Measurements from ENCODE around the gene RNF212. TPM values are rescaled to one million over a fixed set of nuclear protein-coding genes. Genes with fewer than 3 reads are reported as not detected.

Gene RNF212
- total and polyA plus RNA-seq, 2 of the 13 experiments (the other 11 are each of a cell fraction or from before 2014, with no cell fraction given): not detected

DNA sequence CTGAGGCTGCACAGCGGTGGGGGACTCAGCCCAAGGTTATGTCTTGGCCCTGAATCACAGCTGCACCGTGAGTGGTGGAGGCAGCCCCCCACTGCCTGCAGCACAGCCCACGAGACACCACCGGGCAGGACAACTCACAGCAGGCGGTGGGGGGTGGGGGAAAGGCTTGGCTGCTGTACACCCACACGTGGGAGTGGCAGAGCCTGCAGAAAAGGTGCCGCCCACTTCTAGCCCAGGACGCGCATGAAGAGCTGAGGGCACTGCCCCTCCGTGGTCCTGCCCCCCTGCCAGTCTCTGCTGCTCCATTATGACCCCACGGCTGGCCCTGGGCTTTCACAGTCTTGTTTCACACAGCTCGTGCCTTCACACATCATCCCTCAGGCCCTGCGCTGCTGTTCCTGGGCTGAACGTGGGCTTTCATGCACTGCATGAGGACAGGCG is 61.1 kb downstream of the RNF212 start (continued):
- TF ChIP-seq GTF2F1 (IDR thresholded peaks at IDR 0.05; ENCODE audit: low read length): no peak

DNA sequence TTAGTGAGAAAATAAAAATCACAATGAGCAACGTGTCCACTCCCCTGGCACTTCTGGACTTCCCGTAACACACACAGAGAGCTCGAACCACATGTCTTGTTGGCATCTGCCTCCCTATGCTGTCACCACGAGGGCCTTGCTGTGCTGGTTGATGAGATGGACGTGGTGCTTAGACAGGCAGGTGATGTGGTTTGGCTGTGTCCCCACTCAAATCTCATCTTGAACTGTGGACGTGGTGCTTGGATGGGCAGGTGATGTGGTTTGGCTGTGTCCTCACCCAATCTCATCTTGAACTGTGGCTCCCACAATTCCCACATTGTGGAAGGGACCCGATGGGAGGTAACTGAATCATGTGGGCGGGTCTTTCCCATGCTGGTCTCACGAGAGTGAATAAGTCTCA is 61.9 kb downstream of the RNF212 start:
- WGBS (ENCODE audit: low lambda C conversion rate): 24% methylated on average over 9 of the region's 9 CpGs
- H3K9ac ChIP-seq (ENCODE audit: insufficient read depth, low read depth, low read length): no peak overlapping the region
- POLR2A ChIA-PET: no interaction called here
- CTCF ChIA-PET (ENCODE audit: low intra/inter-chr PET ratio, low total read pairs): no interaction called here
- H3K79me2 ChIP-seq (ENCODE audit: insufficient read depth, low read length): no peaks in the 10 kb centered on the region
- peaks cover 15% of the 10 kb centered on the region; the same call in 1 of the 2 replicates for H4K20me1 ChIP-seq (ENCODE audit: insufficient read depth, low read length)
- no peak overlapping the region for H2AFZ ChIP-seq (ENCODE audit: low read length)
- FAIRE-seq: no peak
- no peaks in the 10 kb centered on the region for H3K36me3 ChIP-seq (replicated peaks in 1 of 2; ENCODE audit: control insufficient read depth in 1 of 2, insufficient read depth in 2 of 2, low read length in 2 of 2)
- ATAC-seq: no peak
- no peak overlapping the region for H3K4me3 ChIP-seq (replicated peaks in 1 of 3; ENCODE audit: insufficient read depth in 1 of 3, low read depth in 2 of 3, low read length in 3 of 3)
- DNase-seq (ENCODE audit: low spot score): no peak
- in situ Hi-C loops (cut with HindIII; ENCODE audit: extremely low pct_ligation_motif_present, low pct_unique_long_range_greater_than_20kb) (no loop called here), intact Hi-C loops (cut with micrococcal nuclease; ENCODE audit: unreplicated experiment) (no loop called here)
- H3K4me2 ChIP-seq (ENCODE audit: low read depth, low read length): no peak overlapping the region
- no peaks in the 10 kb centered on the region for H3K9me3 ChIP-seq (ENCODE audit: low read length)
- H3K27ac ChIP-seq (ENCODE audit: extremely low read length, insufficient read depth, low read length): no peak overlapping the region
- peaks cover 29 to 82% of the 10 kb centered on the region in 2 experiments for H3K27me3 ChIP-seq (ENCODE audit: control insufficient read depth in 1 of 2, insufficient read depth in 2 of 2, low read length in 2 of 2)
- 0 out of 2 replicates have a peak, but pooled peaks cover 6% of the 10 kb centered on the region for H3K4me1 ChIP-seq (ENCODE audit: insufficient read depth, low read length)
- BruUV-seq (replicated peaks): no TSS peak
- TF ChIP-seq ZBTB21 (CRISPR knock-in tag; IDR thresholded peaks at IDR 0.05): no peak
- no peak for TF ChIP-seq MIER3 (CRISPR knock-in tag; IDR thresholded peaks at IDR 0.05; ENCODE audit: borderline replicate concordance)
- TF ChIP-seq ZNF292 (CRISPR knock-in tag; IDR thresholded peaks at IDR 0.05; ENCODE audit: borderline replicate concordance, low read depth): no peak
- no peak for TF ChIP-seq HNF1A (IDR thresholded peaks at IDR 0.05; ENCODE audit: low read depth)
- no peak for TF ChIP-seq HNF1A (CRISPR knock-in tag; IDR thresholded peaks at IDR 0.05; ENCODE audit: borderline replicate concordance)
- no peak for TF ChIP-seq RARG (CRISPR knock-in tag; IDR thresholded peaks at IDR 0.05; ENCODE audit: low read depth)
- TF ChIP-seq ZFP36L2 (CRISPR knock-in tag; IDR thresholded peaks at IDR 0.05): no peak
- TF ChIP-seq, protein P1, sequence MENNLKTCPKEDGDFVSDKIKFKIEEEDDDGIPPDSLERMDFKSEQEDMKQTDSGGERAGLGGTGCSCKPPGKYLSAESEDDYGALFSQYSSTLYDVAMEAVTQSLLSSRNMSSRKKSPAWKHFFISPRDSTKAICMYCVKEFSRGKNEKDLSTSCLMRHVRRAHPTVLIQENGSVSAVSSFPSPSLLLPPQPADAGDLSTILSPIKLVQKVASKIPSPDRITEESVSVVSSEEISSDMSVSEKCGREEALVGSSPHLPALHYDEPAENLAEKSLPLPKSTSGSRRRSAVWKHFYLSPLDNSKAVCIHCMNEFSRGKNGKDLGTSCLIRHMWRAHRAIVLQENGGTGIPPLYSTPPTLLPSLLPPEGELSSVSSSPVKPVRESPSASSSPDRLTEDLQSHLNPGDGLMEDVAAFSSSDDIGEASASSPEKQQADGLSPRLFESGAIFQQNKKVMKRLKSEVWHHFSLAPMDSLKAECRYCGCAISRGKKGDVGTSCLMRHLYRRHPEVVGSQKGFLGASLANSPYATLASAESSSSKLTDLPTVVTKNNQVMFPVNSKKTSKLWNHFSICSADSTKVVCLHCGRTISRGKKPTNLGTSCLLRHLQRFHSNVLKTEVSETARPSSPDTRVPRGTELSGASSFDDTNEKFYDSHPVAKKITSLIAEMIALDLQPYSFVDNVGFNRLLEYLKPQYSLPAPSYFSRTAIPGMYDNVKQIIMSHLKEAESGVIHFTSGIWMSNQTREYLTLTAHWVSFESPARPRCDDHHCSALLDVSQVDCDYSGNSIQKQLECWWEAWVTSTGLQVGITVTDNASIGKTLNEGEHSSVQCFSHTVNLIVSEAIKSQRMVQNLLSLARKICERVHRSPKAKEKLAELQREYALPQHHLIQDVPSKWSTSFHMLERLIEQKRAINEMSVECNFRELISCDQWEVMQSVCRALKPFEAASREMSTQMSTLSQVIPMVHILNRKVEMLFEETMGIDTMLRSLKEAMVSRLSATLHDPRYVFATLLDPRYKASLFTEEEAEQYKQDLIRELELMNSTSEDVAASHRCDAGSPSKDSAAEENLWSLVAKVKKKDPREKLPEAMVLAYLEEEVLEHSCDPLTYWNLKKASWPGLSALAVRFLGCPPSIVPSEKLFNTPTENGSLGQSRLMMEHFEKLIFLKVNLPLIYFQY (CRISPR knock-in tag; IDR thresholded peaks at IDR 0.05; ENCODE audit: borderline replicate concordance): no peak
- TF ChIP-seq REL (CRISPR knock-in tag; conservative IDR thresholded peaks at IDR 0.05): no peak
- TF ChIP-seq REPIN1 (CRISPR knock-in tag; IDR thresholded peaks at IDR 0.05; ENCODE audit: borderline replicate concordance, low read depth): no peak
- TF ChIP-seq MTF1 (CRISPR knock-in tag; IDR thresholded peaks at IDR 0.05): no peak
- no peak for TF ChIP-seq SALL2 (CRISPR knock-in tag; IDR thresholded peaks at IDR 0.05)

Measured in HepG2 (cell line).